ENCODE data around the gene SCD.

SCD gene

DNA sequence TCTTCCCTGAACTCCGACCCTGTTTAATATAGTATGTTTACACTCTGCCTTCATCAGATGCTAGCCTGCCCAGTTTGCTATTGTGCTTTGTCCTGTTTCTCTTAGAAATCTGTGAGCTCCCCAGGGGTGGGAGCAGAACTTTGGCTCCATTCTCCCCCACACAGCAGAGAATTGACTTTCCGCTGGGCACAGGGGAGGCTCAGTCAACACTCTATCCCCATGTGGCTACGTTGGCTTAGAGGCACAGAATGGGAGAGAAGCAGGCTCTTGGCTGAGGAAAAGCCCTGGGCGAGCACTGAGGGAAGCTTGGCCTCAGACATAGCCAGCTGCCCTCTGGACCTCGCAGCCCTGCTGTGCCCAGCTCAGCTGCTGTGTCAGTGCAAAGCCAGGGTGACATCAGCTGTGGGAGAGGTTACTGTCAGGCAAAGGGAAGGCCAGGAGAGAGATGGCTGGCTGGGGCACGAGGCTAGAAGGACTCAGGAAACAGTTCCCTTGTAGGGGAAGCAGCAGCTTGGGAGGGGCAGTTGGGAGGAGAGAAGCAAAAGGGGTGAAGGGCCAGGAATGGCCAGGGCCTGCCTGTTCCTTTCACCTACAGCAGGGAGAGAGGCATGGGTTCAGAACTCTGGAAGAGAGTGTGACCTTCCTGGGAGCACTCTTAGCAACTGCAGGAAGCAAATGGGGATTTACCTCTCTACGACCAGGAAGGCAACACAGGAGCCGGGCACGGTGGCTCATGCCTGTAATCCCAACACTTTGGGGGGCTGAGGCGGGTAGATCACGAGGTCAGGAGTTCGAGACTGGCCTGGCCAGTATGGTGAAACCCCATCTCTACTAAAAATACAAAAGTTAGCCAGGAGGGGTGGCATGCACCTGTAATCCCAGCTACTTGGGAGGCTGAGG lies 5.8 kb upstream of the SCD start:
- DNase-seq = peak in 1 of 2 experiments; percentile 18

DNA sequence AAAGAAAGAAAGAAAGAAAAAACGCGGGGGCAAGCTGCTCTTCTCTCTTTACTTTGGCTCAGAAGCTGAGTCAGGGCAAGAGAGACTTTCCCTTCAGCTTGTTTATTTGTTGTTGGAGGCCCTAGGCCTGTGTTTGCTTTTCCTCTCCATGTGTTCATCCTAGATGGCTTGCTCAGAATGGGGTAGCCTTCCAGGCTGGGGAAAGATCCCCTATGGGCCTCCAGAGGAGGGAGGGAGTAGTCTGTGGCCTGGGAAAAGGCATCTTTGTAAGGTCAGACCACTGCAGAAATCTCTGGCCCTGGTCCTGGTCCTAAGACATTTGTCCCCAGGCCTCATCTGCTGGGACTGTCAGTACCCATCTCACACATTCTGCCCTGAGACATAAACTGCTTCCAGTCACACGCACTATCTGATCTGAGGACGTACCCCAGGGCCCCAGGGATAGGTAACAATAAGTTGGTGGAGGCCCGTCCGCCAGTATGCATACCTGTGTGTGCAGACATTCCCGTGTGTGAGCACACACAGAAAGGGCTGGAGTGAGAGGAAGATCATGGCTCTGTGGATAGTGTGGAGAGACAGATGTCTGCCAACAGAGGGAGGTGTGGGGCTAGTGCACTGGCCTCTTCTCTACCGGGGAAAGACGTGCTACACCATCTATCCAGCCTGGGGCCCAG lies 4.9 kb upstream of the SCD start:
- peak; percentile 69 to 72 for DNase-seq

DNA sequence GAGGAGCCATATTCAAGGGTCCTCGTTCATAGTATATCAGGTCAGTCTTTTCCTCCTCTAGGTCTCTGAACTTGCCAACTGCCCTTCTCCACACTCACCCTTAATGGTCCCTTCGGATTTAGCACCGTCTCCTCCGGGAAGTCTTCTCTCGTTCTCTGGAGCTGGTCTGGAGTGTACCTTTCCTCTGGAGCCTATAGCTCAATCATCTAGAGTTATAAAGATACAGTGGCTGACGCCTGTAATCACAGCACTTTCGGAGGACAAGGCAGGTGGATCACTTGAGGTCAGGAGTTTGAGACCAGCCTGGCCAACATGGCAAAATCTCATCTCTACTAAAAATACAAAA lies 4.4 kb upstream of the SCD start:
- no peak for DNase-seq

DNA sequence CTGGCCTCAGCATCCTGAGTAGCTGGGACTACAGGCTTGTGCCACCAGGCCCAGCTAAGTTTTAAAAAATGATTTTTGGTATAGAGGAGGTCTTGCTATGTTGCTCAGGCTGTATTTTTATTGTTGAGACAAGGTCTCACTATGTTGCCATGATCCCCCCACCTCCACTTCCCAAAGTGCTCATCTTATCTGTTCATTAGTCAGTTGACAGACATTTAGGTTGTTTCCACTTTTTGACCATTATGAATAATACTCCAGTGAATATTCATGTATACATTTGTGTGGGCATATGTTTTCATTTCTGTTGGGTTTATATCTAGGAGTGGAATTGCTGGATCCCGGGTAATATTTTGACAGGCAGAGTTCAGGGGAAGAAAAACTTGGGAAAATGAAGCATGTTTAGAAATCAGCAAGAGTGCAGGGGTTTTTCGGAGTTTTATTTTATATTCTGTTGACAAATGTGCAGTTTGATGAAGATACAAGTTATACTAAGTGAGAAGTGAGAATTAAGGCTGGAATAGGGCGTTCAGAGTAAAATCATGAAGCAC lies 2.7 kb upstream of the SCD start:
- no peak for DNase-seq

DNA sequence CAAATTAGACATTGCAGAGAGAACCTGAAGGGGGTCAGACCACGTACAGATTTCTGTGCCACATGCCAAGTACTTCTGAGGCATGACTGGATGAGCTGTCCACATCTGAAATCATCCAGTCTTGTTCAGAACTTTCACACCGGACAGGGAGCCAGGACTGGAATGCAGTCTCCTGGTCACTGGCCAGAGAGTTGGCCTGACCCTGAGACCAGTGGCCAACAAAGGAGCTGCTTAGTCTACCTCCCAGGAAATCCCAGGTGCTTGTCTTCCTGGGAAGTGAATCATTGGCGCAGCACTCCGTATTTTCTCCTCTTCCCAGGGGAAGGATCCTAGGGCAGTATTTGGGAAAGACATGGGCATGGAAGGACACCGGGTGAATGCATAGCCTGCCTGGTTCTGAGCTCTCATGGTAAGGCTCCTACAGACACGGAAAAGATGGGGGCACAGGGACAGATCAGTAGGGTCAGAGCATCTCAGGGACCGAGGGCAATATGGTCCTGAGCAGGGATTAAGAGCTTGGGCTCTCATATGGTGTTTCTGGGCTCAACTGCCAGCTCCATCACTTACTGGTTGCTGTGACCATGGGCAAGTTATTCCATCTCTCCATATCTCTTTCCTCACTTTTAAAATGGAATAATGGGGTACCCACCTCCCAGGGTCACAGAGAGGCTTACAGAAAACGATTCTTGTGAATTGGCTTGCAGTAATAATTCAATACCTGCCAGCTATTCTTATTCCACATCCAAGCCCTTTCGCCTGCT lies 1.3 kb upstream of the SCD start:
- DNase-seq = no peak

DNA sequence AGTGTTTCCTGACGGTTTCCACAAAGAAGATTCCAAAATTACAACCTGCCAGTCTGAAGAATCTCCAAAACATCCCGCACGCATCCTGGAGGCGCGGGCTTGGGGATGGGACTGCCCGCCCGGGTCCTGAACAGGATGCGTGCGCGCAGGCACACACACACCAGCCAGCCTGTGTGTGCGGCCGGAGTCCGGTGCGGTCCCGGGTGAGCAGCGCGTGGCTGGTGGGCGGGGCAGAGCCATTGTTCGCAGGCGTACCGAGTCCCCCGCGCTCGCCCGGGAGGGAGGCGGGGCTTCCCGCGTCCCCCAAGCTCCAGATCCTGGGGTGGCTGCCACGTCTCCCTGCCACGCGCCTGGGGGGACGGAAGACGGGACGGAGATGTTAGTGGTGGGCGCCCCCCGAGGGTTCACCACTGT lies 675 bp upstream of the SCD start:
- DNase-seq = peak in 1 of 2 experiments; percentile 77

DNA sequence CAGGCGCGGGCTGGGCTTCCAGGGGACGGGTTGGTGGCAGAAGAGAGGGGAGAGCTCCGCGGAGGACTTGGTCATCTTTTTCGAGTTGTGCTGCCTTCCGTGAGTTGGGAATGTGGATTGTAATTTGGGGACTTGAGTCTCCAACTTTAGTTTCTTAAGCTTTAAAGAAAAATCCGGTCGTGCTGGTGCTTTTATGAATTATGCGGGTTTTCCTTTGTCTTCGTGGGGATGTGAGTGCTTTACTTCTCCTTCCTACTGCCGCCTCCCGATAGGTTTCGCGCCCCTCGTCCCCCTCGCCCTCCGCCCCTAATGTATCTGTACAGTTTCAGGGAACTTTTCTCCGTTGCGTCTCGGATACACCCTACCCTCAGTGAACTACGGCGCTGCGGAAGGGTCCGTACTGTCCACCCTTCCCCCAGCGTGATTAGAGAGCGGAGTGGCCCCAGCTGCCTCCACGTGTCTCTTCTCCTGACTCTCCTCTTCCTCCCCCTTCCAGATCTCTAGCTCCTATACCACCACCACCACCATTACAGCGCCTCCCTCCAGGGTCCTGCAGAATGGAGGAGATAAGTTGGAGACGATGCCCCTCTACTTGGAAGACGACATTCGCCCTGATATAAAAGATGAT lies 649 bp downstream of the SCD start:
- no peak for DNase-seq

DNA sequence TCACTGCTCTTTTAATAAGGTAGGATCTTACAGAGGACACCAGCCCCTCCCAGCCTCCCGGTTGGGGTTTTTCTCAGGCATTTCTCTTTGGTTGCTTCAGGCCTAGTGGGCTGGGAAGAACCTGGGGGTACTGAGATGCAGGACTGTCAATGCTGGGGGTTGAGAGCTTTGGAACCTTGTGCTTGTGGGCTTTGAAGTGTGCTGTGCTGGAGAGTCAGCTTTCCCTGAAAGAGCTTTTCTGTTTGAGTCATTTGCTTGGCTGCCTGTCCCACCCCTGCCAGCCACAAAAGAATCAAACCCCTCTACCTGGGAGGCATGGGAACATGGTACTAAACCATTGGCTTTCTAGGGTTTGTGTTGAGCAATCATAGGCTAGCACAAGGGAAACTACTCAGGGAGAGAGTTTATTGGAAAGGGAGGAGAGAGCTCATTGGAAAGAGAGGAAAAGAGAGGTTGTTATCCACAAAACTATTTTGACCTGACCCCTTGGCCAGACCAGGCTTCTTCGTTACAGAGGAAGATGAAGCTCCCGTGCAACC lies 1.4 kb downstream of the SCD start:
- DNase-seq = no peak

DNA sequence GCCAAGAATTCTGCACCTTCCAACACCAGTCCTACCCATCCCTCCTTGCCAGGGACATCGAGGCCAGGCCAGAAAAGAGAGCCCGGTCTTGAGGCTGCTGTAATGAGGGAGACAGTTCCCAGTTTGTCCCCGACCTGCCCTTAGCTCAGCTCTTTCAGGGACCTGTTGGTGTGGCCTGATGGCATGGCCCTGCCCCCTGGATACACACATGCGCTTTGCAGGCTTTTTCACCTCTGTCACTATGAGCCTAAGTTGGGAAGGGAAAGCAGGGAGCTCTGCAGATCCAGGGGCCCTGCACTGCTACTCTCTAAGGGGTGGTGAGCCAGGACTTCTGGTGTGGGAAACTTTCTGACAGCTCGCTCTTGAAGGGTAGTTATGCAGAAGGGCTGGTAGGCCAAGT lies 2.1 kb downstream of the SCD start:
- DNase-seq = no peak

DNA sequence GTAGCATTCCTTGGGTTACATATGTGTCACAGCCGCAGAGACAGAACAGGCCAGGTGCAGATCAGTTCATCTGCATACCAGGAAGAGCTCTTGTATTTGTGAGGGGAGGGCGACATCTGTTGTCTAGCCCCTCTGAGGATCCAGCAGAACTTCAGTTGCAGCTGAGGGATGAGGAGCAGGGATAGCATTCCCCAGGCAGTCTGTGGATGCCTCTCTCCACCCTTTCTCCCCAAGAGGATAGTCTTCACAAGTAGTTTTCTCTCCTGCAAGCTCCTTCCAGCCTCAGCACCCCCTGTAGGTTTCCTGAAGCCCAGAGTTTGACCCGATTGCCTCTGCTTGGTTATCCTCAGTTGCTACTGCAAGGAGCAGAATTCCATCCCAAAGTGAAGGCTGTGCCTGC lies 2.6 kb downstream of the SCD start:
- DNase-seq = no peak

DNA sequence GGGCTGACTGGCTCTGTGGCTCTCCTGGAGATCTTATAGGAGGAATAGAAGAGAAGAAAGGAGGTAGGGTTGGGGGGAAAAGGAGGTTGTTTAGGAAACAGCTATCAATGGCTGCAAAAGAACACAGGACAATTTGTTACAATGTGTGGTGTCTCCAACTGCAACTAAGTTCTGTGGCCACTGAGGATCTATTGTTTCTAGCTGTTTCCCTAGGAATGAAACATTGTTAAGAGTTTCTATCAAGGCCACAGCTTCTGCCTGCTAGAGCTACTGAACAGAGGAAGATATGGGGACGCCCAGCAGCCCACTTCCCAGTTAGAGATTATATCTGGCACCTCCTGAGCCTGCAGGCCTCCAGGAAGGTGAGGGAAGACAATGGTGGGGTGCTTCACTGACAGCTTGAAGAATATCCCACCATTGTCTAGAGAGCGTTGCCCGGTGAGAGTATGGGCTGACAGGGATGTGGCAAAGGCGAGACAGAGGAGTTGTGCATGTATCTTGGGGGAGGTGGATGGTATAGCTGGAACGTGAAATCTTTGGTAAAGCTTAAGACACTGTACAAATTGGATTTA lies 4.0 kb downstream of the SCD start:
- no peak for DNase-seq

DNA sequence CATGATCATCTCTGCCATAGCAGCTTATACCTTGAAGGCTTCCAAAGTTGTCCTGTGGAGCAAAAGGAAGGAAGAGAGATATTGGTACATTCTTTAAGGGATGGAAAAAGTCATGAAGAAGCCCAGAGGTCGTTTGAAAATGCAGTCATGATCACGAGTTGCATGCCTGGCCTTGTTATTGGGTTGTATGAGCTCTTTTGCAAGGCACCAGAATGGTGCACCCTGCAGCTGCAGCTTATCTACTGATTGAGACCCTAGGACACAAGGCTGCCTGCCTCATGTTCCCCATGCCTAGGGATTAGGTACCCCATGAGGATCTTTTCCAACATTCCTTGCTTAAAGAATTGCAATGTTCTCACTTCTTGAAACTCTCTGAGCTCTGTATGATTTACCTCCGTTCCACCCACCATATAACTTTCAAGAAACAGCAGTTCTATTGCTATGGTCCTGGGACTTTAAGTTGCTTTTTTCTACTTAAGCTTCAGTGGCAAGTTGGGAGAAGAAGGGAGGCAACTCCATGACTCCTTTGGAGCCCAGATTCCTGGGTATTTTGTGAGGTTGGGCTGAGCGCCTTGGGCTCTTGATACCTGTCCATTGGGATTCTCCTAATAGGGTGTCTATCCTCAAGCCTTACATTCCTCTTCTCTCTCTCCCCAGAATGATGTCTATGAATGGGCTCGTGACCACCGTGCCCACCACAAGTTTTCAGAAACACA lies 6.9 kb downstream of the SCD start:
- no peak for DNase-seq

DNA sequence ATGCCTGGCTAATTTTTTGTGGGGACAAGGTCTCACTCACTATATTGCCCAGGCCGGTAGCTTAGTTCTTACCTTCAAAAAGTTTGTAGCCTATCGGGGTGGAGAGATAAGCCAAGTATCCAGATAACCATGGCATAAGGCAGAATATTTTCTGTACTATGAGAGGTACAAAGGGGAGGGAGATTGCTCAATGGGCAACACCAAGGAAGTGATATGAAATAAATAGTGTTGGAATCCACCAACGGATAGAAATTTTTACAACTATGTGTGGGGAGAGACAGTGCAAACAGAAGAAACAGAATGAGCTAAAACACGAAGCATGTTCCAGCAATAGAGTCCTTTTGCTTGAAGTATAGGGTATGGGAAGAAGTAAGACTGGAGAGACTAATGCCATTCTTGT lies 8.1 kb downstream of the SCD start:
- no peak for DNase-seq

DNA sequence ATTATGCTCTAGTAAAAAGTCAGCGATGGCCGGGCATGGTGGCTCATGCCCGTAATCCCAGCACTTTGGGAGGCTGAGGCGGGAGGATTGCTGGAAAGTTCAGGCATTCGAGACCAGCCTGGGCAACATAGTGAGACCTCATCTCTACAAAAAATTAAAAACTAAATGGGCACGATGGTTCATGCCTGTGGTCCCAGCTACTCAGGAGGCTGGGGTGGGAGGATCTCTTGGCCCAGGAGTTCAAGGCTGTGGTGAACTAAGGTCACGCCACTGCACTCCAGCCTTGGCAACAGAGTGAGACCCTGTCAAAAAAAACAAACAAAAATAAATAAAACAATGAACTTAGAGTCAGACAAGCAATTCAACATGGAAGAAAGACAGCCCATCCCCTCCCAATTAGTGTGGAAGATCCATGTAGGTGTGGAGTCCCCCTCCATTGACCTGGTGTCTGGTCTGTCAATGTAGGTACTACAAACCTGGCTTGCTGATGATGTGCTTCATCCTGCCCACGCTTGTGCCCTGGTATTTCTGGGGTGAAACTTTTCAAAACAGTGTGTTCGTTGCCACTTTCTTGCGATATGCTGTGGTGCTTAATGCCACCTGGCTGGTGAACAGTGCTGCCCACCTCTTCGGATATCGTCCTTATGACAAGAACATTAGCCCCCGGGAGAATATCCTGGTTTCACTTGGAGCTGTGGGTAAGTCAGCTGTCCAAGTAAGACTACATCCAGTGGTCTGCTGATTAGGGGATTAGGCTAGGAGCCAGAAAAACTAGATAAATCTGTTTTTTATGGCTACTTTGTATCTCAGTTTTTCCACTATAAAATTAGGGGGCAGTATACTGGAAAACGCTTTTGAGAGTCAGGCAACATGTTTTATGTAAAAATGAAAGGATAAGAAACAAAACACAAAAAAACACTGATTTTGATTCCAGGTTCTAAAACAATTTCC lies 9.3 kb downstream of the SCD start:
- DNase-seq = no peak

DNA sequence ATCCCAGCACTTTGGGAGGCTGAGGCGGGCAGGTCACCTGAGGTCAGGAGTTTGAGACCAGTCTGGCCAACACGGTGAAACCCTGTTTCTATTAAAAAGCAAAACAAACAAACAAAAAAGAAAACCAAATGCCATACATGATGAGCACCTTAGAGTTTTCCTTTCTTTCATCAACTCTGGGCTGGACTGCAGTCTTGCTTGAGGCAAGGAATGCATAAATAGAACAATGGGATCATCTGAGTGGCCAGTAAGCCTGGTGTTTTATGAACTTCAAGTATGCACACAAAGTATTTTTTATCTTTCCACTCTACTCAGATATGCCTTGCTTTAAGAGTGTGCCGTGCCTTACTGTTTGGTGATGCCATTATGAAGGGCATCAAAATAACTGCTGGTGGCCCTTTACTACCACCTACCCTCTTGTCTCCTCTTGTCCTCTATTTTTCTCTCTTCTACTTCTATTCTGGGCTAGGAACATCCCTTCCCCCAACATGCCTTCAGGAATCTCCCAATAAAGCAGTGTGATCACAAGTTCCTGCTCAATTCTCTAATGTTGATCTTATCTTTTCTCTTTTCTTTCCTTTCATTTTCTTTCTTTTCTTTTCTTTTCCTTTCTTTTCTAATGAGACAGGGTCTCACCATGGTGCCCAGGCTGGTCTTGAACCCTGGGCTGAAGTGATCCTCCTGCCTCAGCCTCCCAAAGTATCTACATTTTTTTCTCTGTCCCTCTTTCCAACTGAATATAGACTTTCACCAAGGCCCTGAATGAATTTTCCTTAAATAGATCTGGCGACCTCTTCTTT lies 10.2 kb downstream of the SCD start:
- no peak for DNase-seq

DNA sequence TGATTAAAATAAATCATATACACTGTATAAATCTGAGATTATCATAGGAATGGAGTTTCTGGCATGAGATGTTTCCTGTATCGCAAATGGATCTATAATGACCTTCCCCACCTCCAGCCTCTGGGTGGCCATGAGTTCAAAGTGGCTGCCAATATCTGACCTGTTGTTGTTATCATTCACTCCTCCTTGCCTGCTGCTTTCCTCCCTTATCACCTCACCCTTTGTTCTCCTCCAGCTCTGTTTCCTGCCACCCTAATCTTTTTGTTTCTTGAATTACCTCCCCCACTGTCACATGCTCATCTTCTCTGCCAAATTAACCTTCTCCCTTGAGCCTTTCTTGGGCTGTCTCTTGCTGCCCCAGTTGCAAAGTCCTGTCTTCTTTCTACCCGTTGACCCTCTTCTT lies 12.0 kb downstream of the SCD start:
- no peak for DNase-seq

DNA sequence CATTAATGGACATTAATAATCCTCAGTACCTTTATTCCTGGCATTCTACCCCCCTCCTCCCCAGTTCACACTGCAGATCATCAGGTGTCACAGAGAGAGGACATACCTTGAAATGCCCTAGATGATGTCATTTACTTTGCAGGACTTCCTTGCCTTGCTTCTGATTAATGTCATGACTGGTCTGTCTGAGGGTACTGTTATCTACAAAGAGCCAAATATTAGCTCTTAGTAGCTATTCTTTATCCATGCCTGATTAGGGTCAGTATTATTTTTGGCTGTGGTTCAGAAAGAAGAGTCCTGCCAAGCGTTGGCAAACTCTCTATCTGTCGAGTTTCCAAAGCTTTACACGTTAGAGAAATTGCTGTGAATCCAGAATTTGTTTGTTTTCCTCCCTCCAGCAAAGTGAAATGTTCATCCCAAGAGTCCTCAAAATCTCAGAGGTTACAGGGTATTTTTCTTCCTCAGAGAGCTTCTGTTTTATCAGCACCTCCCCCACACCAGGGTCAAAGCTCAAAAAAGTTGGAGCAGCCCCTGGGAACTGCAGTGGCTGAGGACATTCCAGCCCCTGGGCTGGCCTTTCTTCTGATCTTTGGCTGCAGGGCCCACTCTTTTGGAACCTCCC lies 12.6 kb downstream of the SCD start:
- no peak for DNase-seq

DNA sequence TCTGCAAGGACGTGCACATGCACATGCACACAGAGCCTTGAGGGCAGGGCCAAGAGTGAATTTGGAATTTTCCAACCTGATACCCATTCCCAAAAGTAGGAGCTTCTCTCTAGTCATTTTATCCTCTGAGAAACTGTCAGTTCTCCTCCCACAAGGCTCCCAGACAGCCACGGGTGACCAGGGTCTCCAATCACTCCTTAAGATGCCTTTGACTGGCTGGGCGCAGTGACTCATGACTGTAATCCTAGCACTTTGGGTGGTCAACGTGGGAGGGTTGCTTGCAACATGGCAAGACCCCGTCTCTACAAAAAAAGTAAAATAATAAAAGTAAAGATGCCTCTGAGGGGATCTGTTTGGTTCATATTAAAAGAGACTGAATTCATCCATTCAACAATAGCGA lies 13.2 kb downstream of the SCD start:
- DNase-seq = no peak
